SH-SY5Y (cell line): ENCODE data around the gene PTCH1.

Source experiments
- GATA2 ChIP-seq: IDR thresholded peaks from 2 replicates; pipeline ENCODE4 v1.6.1; 2011; ENCODE audit warnings: mild to moderate bottlenecking, low read depth, low read length
- GATA3 ChIP-seq: IDR thresholded peaks from 2 replicates; pipeline ENCODE4 v1.6.1; 2011; ENCODE audit warnings: low read depth, mild to moderate bottlenecking, low read length, moderate library complexity

DNA sequence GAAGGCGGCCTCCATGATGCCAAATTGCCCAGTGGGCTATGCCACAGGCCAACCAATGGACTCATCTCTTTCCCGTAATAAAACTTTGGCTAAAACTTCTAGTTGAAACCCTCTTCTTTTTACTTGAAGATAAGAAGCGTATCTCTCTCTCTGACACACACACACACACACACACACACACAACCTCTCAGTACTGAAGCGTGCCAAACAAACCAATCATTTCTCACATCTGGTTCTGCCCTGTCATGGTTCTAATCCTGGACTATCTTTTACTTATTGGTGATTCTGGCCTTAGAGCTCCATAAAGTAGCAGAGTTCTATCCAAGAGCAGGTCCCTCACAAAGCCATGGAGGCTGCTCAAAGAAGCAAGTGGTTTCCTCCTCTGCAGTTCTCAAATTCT, 64.6 kb downstream of the PTCH1 start:
- TF ChIP-seq GATA2 (no peak), GATA3 (no peak)
